Endothelial cell of umbilical vein (primary cell): Measurements from ENCODE around the gene KCNRG. TPM values are rescaled to one million over a fixed set of nuclear protein-coding genes. Genes with fewer than 3 reads are reported as not detected.

Experiments
- BruUV-seq: library from RNA; stranded (reverse); fragments of 400-500 nt; replicated peaks from 2 replicates; lab custom pipeline; 2021; lab: Mats Ljungman, UMichigan
- CTCF ChIA-PET: fragments of 300-600, 350-600 bp; sonication (Branson Sonifier 250); formaldehyde crosslinking; loops from one replicate; lab custom pipeline; 2021; ENCODE audit warnings: antibody characterized with exemption, inconsistent platforms; lab: Charles Lee
- POLR2A ChIA-PET: fragments of 300-600, 350-600 bp; sonication (Branson Sonifier 250); formaldehyde crosslinking; loops from one replicate; lab custom pipeline; 2021; ENCODE audit warnings: antibody characterized with exemption, inconsistent platforms; lab: Charles Lee
- DNase-seq: peaks from one replicate; pipeline ENCODE4 v3.0.0-alpha.2; 2011; ENCODE audit warnings: low read depth, low spot score
- FAIRE-seq: peaks from 2 replicates; lab custom pipeline; 2011; peaks lifted over from hg19 to GRCh38; lab: Jason Lieb, UNC
- H2AFZ ChIP-seq: 2 replicates; pipeline ENCODE4 v1.6.0; 2012; ENCODE audit warnings: low read depth, low read length, control low read depth, inconsistent platforms
- H3K27ac ChIP-seq: 2 replicates; pipeline ENCODE4 v1.5.1; 2011; ENCODE audit warnings: low read depth, mild to moderate bottlenecking, control low read depth, low read length, moderate library complexity; ENCODE audit not compliant: insufficient read depth
- H3K27me3 ChIP-seq, 2 experiments: 2 replicates each; pipeline versions ENCODE4 v1.6.0 to v1.6.1; 2011; ENCODE audit warnings: low read length in 2 of 2, mixed read lengths in 1 of 2; ENCODE audit not compliant: control insufficient read depth in 2 of 2, insufficient read depth in 2 of 2
- H3K36me3 ChIP-seq, 2 experiments: 2 replicates in 1 of 2; 3 replicates in 1 of 2; pipeline ENCODE4 v1.5.1; 2011; ENCODE audit warnings: low read length in 2 of 2, mild to moderate bottlenecking in 1 of 2, moderate library complexity in 1 of 2; ENCODE audit not compliant: control insufficient read depth in 2 of 2, insufficient read depth in 2 of 2; ENCODE audit errors: extremely low read depth in 1 of 2
- H3K4me1 ChIP-seq: 3 replicates; pipeline ENCODE4 v1.5.1; 2011; ENCODE audit warnings: mild to moderate bottlenecking, low read length; ENCODE audit not compliant: control insufficient read depth, insufficient read depth; ENCODE audit errors: extremely low read depth
- H3K4me2 ChIP-seq: 2 replicates; pipeline ENCODE4 v1.6.1; 2011; ENCODE audit warnings: low read length, control low read depth, mixed read lengths; ENCODE audit not compliant: insufficient read depth
- H3K4me3 ChIP-seq, 3 experiments: fragments of 200-600 bp in 1 of 3; sonication (generic), shearing (Covaris generic) in 1 of 3; replicated peaks in 1 of 3; 2 replicates each; pipeline ENCODE4 v1.5.1; 2011 to 2016; ENCODE audit warnings: control low read depth in 3 of 3, low read length in 3 of 3, mild to moderate bottlenecking in 2 of 3, inconsistent platforms in 1 of 3, low read depth in 1 of 3, moderate library complexity in 1 of 3; ENCODE audit not compliant: insufficient read depth in 1 of 3
- H3K79me2 ChIP-seq: 2 replicates; pipeline ENCODE4 v1.6.0; 2012; ENCODE audit warnings: low read length, inconsistent platforms; ENCODE audit not compliant: control insufficient read depth, insufficient read depth
- H3K9ac ChIP-seq: replicated peaks from 2 replicates; pipeline ENCODE3; 2011; ENCODE audit warnings: low read length, control low read depth; ENCODE audit not compliant: insufficient read depth; ENCODE audit errors: extremely low read depth
- H3K9me1 ChIP-seq: replicated peaks from 3 replicates; pipeline ENCODE4 v1.6.0; 2011; ENCODE audit warnings: mild to moderate bottlenecking, low read length; ENCODE audit not compliant: control insufficient read depth, insufficient read depth; ENCODE audit errors: extremely low read depth
- H3K9me3 ChIP-seq: replicated peaks from 2 replicates; pipeline ENCODE4 v1.5.1; 2012; ENCODE audit warnings: low read length, inconsistent platforms; ENCODE audit not compliant: control insufficient read depth, insufficient read depth
- H4K20me1 ChIP-seq: replicated peaks from 2 replicates; pipeline ENCODE3; 2011; ENCODE audit warnings: mild to moderate bottlenecking, low read length; ENCODE audit not compliant: control insufficient read depth, insufficient read depth; ENCODE audit errors: extremely low read depth
- EZH2 ChIP-seq: IDR thresholded peaks from 2 replicates; pipeline ENCODE4 v1.6.1; 2012; ENCODE audit warnings: borderline replicate concordance, low read depth, mild to moderate bottlenecking, moderate library complexity, low read length, inconsistent platforms; ENCODE audit not compliant: severe bottlenecking
- JUN ChIP-seq: IDR thresholded peaks from 2 replicates; pipeline ENCODE4 v1.6.1; 2011; ENCODE audit warnings: borderline replicate concordance, low read depth; ENCODE audit not compliant: insufficient read length, insufficient read depth
- MYC ChIP-seq: IDR thresholded peaks from one replicate; pipeline ENCODE4 v1.6.1; 2011; ENCODE audit warnings: mild to moderate bottlenecking, low read depth, low read length
- POLR2A ChIP-seq: IDR thresholded peaks from 2 replicates; pipeline ENCODE4 v1.6.1; 2012; ENCODE audit warnings: low read depth, mild to moderate bottlenecking, control low read depth, low read length
- POLR2AphosphoS5 ChIP-seq: IDR thresholded peaks from 2 replicates; pipeline ENCODE4 v1.6.1; 2012; ENCODE audit warnings: low read depth, mild to moderate bottlenecking, control low read depth, low read length, moderate library complexity; ENCODE audit not compliant: insufficient read depth
- dilution Hi-C: fragments of 300-500 bp; cut with MboI; formaldehyde crosslinking; loops from one replicate; pipeline ENCODE4 v1.15.0; 2019; ENCODE audit warnings: low sequenced_read_pairs; ENCODE audit not compliant: extremely low pct_ligation_motif_present
- intact Hi-C: fragments of 100-400 bp; cut with micrococcal nuclease; formaldehyde crosslinking; loops from one replicate; pipeline ENCODE4 v1.10.0; 2022
- polyA plus RNA-seq, 4 experiments: library from polyadenylated mRNA; depleted of rRNA in 3 of 4; stranded (reverse) in 3 of 4; unstranded in 1 of 4; fragments of >200 nt; gene quantifications; 2 replicates each; pipeline versions ENCODE4 v1.2.1 to v1.2.3, GENCODE V29; 2011 to 2012; ENCODE audit warnings: missing spikeins in 1 of 4
- total RNA-seq: library from RNA; stranded (reverse); gene quantifications from 2 replicates; pipeline ENCODE4 v1.2.3, GENCODE V29; 2021
- TF ChIP-seq, protein P1 (sequence below), 2 donors: IDR thresholded peaks; 1 replicate in 1 of 2; 2 replicates in 1 of 2; pipeline ENCODE4 v1.5.1; 2011; ENCODE audit warnings: low read length in 2 of 2, mild to moderate bottlenecking in 2 of 2, moderate library complexity in 2 of 2, control low read depth in 1 of 2, inconsistent platforms in 1 of 2, low read depth in 1 of 2; ENCODE audit not compliant: insufficient read depth in 1 of 2; ENCODE audit errors: extremely low read depth in 1 of 2
- TF ChIP-seq, protein P2 (sequence below): IDR thresholded peaks from 2 replicates; pipeline ENCODE4 v1.6.1; 2011; ENCODE audit not compliant: insufficient read depth, insufficient read length

The KCNRG gene
- total and polyA plus RNA-seq, 2 donors (not counting 3 experiments of a cell fraction or from before 2014, with no cell fraction given), result 0.86 to 1.3 TPM

DNA sequence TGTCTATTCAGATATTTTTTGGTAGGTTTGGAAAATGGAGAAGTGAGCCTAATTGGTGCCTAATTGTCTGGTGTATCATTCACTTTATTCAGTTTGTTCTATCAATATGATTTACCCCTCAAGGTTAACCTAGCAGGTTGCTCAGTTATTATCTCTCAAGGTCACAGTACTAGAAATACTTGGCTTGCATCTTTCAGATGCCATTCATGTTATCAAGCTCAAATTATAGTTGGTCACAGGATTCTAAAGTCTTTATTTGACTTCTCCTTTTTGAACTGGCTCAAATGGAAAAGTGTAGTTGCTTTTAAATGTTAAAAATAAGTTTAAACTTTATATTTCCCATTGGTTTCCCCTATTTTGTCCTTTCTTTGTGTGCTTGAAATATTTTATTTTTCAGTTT lies 2.6 kb downstream of the KCNRG start:
- TF ChIP-seq, protein P1, sequence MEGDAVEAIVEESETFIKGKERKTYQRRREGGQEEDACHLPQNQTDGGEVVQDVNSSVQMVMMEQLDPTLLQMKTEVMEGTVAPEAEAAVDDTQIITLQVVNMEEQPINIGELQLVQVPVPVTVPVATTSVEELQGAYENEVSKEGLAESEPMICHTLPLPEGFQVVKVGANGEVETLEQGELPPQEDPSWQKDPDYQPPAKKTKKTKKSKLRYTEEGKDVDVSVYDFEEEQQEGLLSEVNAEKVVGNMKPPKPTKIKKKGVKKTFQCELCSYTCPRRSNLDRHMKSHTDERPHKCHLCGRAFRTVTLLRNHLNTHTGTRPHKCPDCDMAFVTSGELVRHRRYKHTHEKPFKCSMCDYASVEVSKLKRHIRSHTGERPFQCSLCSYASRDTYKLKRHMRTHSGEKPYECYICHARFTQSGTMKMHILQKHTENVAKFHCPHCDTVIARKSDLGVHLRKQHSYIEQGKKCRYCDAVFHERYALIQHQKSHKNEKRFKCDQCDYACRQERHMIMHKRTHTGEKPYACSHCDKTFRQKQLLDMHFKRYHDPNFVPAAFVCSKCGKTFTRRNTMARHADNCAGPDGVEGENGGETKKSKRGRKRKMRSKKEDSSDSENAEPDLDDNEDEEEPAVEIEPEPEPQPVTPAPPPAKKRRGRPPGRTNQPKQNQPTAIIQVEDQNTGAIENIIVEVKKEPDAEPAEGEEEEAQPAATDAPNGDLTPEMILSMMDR (IDR thresholded peaks at IDR 0.05; ENCODE audit: extremely low read depth in 1 of 2, insufficient read depth in 1 of 2, low read depth in 1 of 2, low read length in 2 of 2), result no peak
- TF ChIP-seq JUN, result no peak
- no peak for TF ChIP-seq POLR2AphosphoS5
- no peak for TF ChIP-seq POLR2A
- no peak for TF ChIP-seq EZH2
- TF ChIP-seq, protein P2, sequence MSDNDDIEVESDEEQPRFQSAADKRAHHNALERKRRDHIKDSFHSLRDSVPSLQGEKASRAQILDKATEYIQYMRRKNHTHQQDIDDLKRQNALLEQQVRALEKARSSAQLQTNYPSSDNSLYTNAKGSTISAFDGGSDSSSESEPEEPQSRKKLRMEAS, result no peak
- no peak for TF ChIP-seq MYC
- Histone ChIP-seq H3K9me3 (no peaks in the 10 kb centered on the region), H3K9ac (no peak overlapping the region), H3K27ac (no peak overlapping the region), H2AFZ (no peak overlapping the region), H3K4me1 (peaks cover 8% of the 10 kb centered on the region), H3K27me3 (no peaks in the 10 kb centered on the region), H3K36me3 (peaks cover 0 to 3% of the 10 kb centered on the region in 2 experiments), H4K20me1 (no peaks in the 10 kb centered on the region), H3K9me1 (no peaks in the 10 kb centered on the region), H3K79me2 (peaks cover 18% of the 10 kb centered on the region), H3K4me3 (no peak overlapping the region), H3K4me2 (no peak overlapping the region)
- BruUV-seq, result no TSS peak
- ChIA-PET CTCF (interaction anchor here (0.6 to 1.3 kb wide), 2 partner anchors 41 to 913 kb away, joined by 3 to 4 read pairs; no protein-coding TSS in a partner anchor), POLR2A (no interaction called here)
- no peak for DNase-seq
- dilution Hi-C loops (no loop called here), intact Hi-C loops (no loop called here)
- no peak for FAIRE-seq
